GM23338 (cell line): ENCODE measurements around the gene FRY. TPM values are rescaled to one million over a fixed set of nuclear protein-coding genes. Genes with fewer than 3 reads are reported as not detected.

Experiments
- ATAC-seq: fragments of 200-7000 bp; cut with Tn5 transposase; 3 replicates; pipeline ENCODE4 v1.9.1; 2020
- DNase-seq: peaks from one replicate; pipeline ENCODE4 v3.0.0-alpha.2; 2015; ENCODE audit warnings: low spot score
- H2AFZ ChIP-seq: fragments of 200-600 bp; sonication (generic); 2 replicates; pipeline ENCODE4 v1.8.0; 2016; ENCODE audit warnings: antibody characterized with exemption, mild to moderate bottlenecking, moderate library complexity
- H3F3A ChIP-seq: fragments of 200-600 bp; sonication (generic); replicated peaks from 2 replicates; pipeline ENCODE4 v1.8.0; 2017; ENCODE audit warnings: antibody characterized with exemption, mixed run types, low read depth
- H3K27ac ChIP-seq: fragments of 200-600 bp; sonication (generic); 2 replicates; pipeline ENCODE4 v1.6.1; 2016; ENCODE audit warnings: low read depth
- H3K27me3 ChIP-seq: fragments of 200-600 bp; sonication (generic); 2 replicates; pipeline ENCODE4 v1.8.0; 2016; ENCODE audit warnings: mild to moderate bottlenecking, mixed run types, moderate library complexity; ENCODE audit not compliant: insufficient read depth
- H3K36me3 ChIP-seq: fragments of 200-600 bp; sonication (generic); 2 replicates; pipeline ENCODE4 v1.8.0; 2016; ENCODE audit warnings: mild to moderate bottlenecking; ENCODE audit not compliant: insufficient read depth
- H3K4me1 ChIP-seq: fragments of 200-600 bp; sonication (generic); 2 replicates; pipeline ENCODE4 v1.8.0; 2016; ENCODE audit warnings: mild to moderate bottlenecking, moderate library complexity; ENCODE audit not compliant: insufficient read depth
- H3K4me2 ChIP-seq: fragments of 200-600 bp; sonication (generic); 2 replicates; pipeline ENCODE4 v1.7.1; 2017; ENCODE audit warnings: mixed run types
- H3K4me3 ChIP-seq: fragments of 200-600 bp; sonication (generic); 2 replicates; pipeline ENCODE4 v1.6.1; 2016; ENCODE audit warnings: mixed run types
- H3K79me2 ChIP-seq: fragments of 200-600 bp; sonication (generic); replicated peaks from 2 replicates; pipeline ENCODE4 v1.8.0; 2017; ENCODE audit warnings: mild to moderate bottlenecking; ENCODE audit not compliant: insufficient read depth
- H3K9me2 ChIP-seq: fragments of 200-600 bp; sonication (generic); 2 replicates; pipeline ENCODE4 v1.8.0; 2017; ENCODE audit not compliant: insufficient read depth
- H4K20me1 ChIP-seq: fragments of 200-600 bp; sonication (generic); replicated peaks from 2 replicates; pipeline ENCODE4 v1.8.0; 2017; ENCODE audit warnings: mild to moderate bottlenecking; ENCODE audit not compliant: insufficient read depth
- H3K27ac Mint-ChIP-seq: 2 replicates; pipeline ENCODE4 v1.8.0; 2020; ENCODE audit warnings: inconsistent platforms, mild to moderate bottlenecking, moderate library complexity, mixed read lengths
- H3K27me3 Mint-ChIP-seq: 3 replicates; pipeline ENCODE4 v1.8.0; 2022; ENCODE audit warnings: low read depth, mild to moderate bottlenecking, moderate library complexity, mixed read lengths, inconsistent platforms; ENCODE audit not compliant: insufficient read depth, poor library complexity
- H3K36me3 Mint-ChIP-seq: 3 replicates; pipeline ENCODE4 v1.8.0; 2021; ENCODE audit warnings: low read depth, mild to moderate bottlenecking, inconsistent platforms, moderate library complexity, mixed read lengths
- H3K4me1 Mint-ChIP-seq: 3 replicates; pipeline ENCODE4 v1.8.0; 2020; ENCODE audit warnings: mild to moderate bottlenecking, inconsistent platforms, mixed read lengths
- H3K4me3 Mint-ChIP-seq: 3 replicates; pipeline ENCODE4 v1.8.0; 2021; ENCODE audit warnings: moderate library complexity, mild to moderate bottlenecking, inconsistent platforms, mixed read lengths
- H3K9me3 Mint-ChIP-seq: 3 replicates; pipeline ENCODE4 v1.8.0; 2020; ENCODE audit warnings: moderate library complexity, mild to moderate bottlenecking, inconsistent platforms, mixed read lengths
- CREB1 ChIP-seq: fragments of 250-450 bp; sonication (Bioruptor Pico); IDR thresholded peaks from 2 replicates; pipeline ENCODE4 v1.5.0; 2020; ENCODE audit warnings: low read depth, mild to moderate bottlenecking, moderate library complexity
- CTCF ChIP-seq, 2 experiments: fragments of 200-600 bp in 1 of 2; sonication (generic) in 1 of 2; conservative IDR thresholded peaks; 2 replicates each; pipeline versions ENCODE4 v1.5.1 to v1.6.1; 2016 to 2017; ENCODE audit warnings: antibody characterized with exemption in 2 of 2, low read depth in 2 of 2, mild to moderate bottlenecking in 2 of 2, moderate library complexity in 1 of 2
- ETS1 ChIP-seq: IDR thresholded peaks from 2 replicates; pipeline ENCODE4 v1.6.1; 2016; ENCODE audit warnings: antibody characterized with exemption
- EZH2 ChIP-seq: fragments of 200-600 bp; sonication (generic); IDR thresholded peaks from one replicate; pipeline ENCODE4 v1.8.0; 2017; ENCODE audit warnings: antibody characterized with exemption, mild to moderate bottlenecking, low read depth; ENCODE audit not compliant: unreplicated experiment
- EZH2phosphoT487 ChIP-seq: fragments of 200-600 bp; sonication (generic); IDR thresholded peaks from one replicate; pipeline ENCODE4 v1.8.1; 2018; ENCODE audit warnings: antibody characterized with exemption; ENCODE audit not compliant: unreplicated experiment
- NANOG ChIP-seq: IDR thresholded peaks from 2 replicates; pipeline ENCODE4 v1.6.1; 2016; ENCODE audit warnings: antibody characterized with exemption, borderline replicate concordance
- REST ChIP-seq: IDR thresholded peaks from one replicate; pipeline ENCODE4 v1.6.1; 2018; ENCODE audit warnings: antibody characterized with exemption; ENCODE audit not compliant: unreplicated experiment
- STAT1 ChIP-seq: IDR thresholded peaks from one replicate; pipeline ENCODE4 v1.6.1; 2016; ENCODE audit warnings: antibody characterized with exemption; ENCODE audit not compliant: unreplicated experiment
- ZNF331 ChIP-seq: fragments of 250-450 bp; sonication (Bioruptor Pico); IDR thresholded peaks from 2 replicates; pipeline ENCODE4 v1.5.0; 2020; ENCODE audit warnings: low read depth, mild to moderate bottlenecking, moderate library complexity
- ZNF462 ChIP-seq: fragments of 250-450 bp; sonication (Bioruptor Pico); IDR thresholded peaks from 2 replicates; pipeline ENCODE4 v1.5.0; 2020; ENCODE audit warnings: mild to moderate bottlenecking, moderate library complexity
- polyA plus RNA-seq: library from polyadenylated mRNA; unstranded; fragments of >200 nt; fragmentation: Nextera tagmentation; extraction: Ambion mirVana; gene quantifications from 2 replicates; pipeline ENCODE4 v1.2.1, GENCODE V29; 2016
- total RNA-seq: library from RNA; depleted of rRNA; stranded (reverse); fragments of >200 nt; shearing (Covaris generic); gene quantifications from 2 replicates; pipeline ENCODE4 v1.2.3, GENCODE V29; 2014

FRY gene
- total and polyA plus RNA-seq, 2 experiments from 2014 or later = 2.4 to 10.1 TPM

GRCh38 chr13:32150794-32151193 lies 119.2 kb downstream of the FRY start:
- Mint-ChIP-seq H3K27ac (no peak overlapping the region), H3K4me3 (no peak overlapping the region), H3K36me3 (no peaks in the 10 kb centered on the region), H3K9me3 (no peaks in the 10 kb centered on the region; the same call in 2 of the 3 replicates), H3K27me3 (no peaks in the 10 kb centered on the region), H3K4me1 (0 out of 3 replicates have a peak, but pooled peaks cover 2% of the 10 kb centered on the region)
- H2AFZ ChIP-seq = no peak overlapping the region
- no peak for DNase-seq
- no peaks in the 10 kb centered on the region for H3K79me2 ChIP-seq
- no peak overlapping the region for H3K4me3 ChIP-seq
- no peak for ATAC-seq
- no peaks in the 10 kb centered on the region for H3K4me1 ChIP-seq
- H3K4me2 ChIP-seq = no peak overlapping the region
- no peaks in the 10 kb centered on the region for H3K27me3 ChIP-seq
- 0 out of 2 replicates have a peak, but pooled peaks cover 3% of the 10 kb centered on the region for H3K9me2 ChIP-seq
- no peak overlapping the region for H3K27ac ChIP-seq
- TF ChIP-seq EZH2phosphoT487 (no peak), CTCF (conservative IDR thresholded peaks at IDR 0.05; ENCODE audit: low read depth in 2 of 2) (no peak), ZNF331 (no peak), STAT1 (no peak), CREB1 (CRISPR knock-in tag) (no peak), ETS1 (no peak), REST (no peak), NANOG (no peak), ZNF462 (CRISPR knock-in tag) (no peak), EZH2 (no peak)
- no peaks in the 10 kb centered on the region for H3K36me3 ChIP-seq
- H4K20me1 ChIP-seq = no peaks in the 10 kb centered on the region
- no peaks in the 10 kb centered on the region for H3F3A ChIP-seq
